MM.1S (cell line): ENCODE measurements around the gene PIGBOS1.
A peak's percentile ranks its signal among the peaks of the same experiment; 100 is the strongest.

Experiments
- CTCF ChIP-seq: fragments of 300-600 bp; sonication (generic); IDR thresholded peaks from 2 replicates; pipeline ENCODE4 v1.5.1; 2016; ENCODE audit warnings: antibody characterized with exemption, low read length, mixed read lengths
- EZH2 ChIP-seq: fragments of 300-600 bp; sonication (generic); optimal IDR thresholded peaks from 2 replicates; pipeline ENCODE3; 2017; ENCODE audit warnings: low read depth, mild to moderate bottlenecking, antibody characterized with exemption, low read length, mixed read lengths
- EZH2phosphoT487 ChIP-seq: fragments of 300-600 bp; sonication (generic); IDR thresholded peaks from 2 replicates; pipeline ENCODE4 v1.6.1; 2018; ENCODE audit warnings: antibody characterized with exemption, low read length

GRCh38 chr15:55290528-55291057, 28.3 kb downstream of the PIGBOS1 start:
- peak; percentile 91 for TF ChIP-seq CTCF
- no peak for TF ChIP-seq EZH2phosphoT487
- TF ChIP-seq EZH2: no peak
